DOHH2 (cell line): ENCODE results near the gene ABCF2.

ENCODE experiments used
- CTCF ChIP-seq: fragments of 200-600 bp; sonication (generic); IDR thresholded peaks from one replicate; pipeline ENCODE4 v1.5.1; 2014; ENCODE audit warnings: antibody characterized with exemption, mild to moderate bottlenecking, low read depth, low read length; ENCODE audit not compliant: poor library complexity, severe bottlenecking
- EZH2phosphoT487 ChIP-seq: fragments of 200-600 bp; sonication (generic); IDR thresholded peaks from 2 replicates; pipeline ENCODE4 v1.6.1; 2017; ENCODE audit warnings: borderline replicate concordance, mild to moderate bottlenecking, antibody characterized with exemption, low read length, moderate library complexity, mixed read lengths

GRCh38 chr7:151166629-151167196 lies 60.3 kb downstream of the ABCF2 start:
- TF ChIP-seq CTCF (no peak), EZH2phosphoT487 (no peak)
